ENCODE results near the gene F12. TPM values are rescaled to one million over a fixed set of nuclear protein-coding genes. Genes with fewer than 3 reads are reported as not detected.

F12 gene
- total RNA-seq, 1 donor from 2014 or later: 2.2 TPM

GRCh38 chr5:177452688-177453638 is 43.6 kb upstream of the F12 start:
- Mint-ChIP-seq H3K27ac (peak overlapping the region; percentile 18), H3K27me3 (ENCODE audit: insufficient read depth) (peaks cover 25% of the 10 kb centered on the region), H3K36me3 (ENCODE audit: low read depth) (peaks cover 4% of the 10 kb centered on the region), H3K4me3 (peak overlapping the region; percentile 10), H3K9me3 (no peaks in the 10 kb centered on the region), H3K4me1 (ENCODE audit: low read depth) (peaks cover 20% of the 10 kb centered on the region)
- DNase-seq (ENCODE audit: low spot score): no peak
- intact Hi-C loops (cut with micrococcal nuclease): no loop called here

- H3K4me3 Mint-ChIP-seq: no peak overlapping the region
- H3K27me3 Mint-ChIP-seq (ENCODE audit: insufficient read depth): peaks cover 28% of the 10 kb centered on the region
- H3K9me3 Mint-ChIP-seq: no peaks in the 10 kb centered on the region
- peaks cover 12% of the 10 kb centered on the region for H3K4me1 Mint-ChIP-seq (ENCODE audit: low read depth)
- H3K36me3 Mint-ChIP-seq (ENCODE audit: low read depth): peaks cover 1% of the 10 kb centered on the region
- intact Hi-C loops (cut with micrococcal nuclease): no loop called here
- DNase-seq (ENCODE audit: low spot score): no peak
- H3K27ac Mint-ChIP-seq: no peak overlapping the region
These were observed 41.5 kb upstream of the F12 start for GRCh38 chr5:177450667-177451424.

GRCh38 chr5:177449140-177450061 is 40.0 kb upstream of the F12 start:
- Mint-ChIP-seq H3K4me3 (no peak overlapping the region), H3K36me3 (ENCODE audit: low read depth) (peaks cover 1% of the 10 kb centered on the region), H3K9me3 (no peaks in the 10 kb centered on the region), H3K27ac (no peak overlapping the region), H3K27me3 (ENCODE audit: insufficient read depth) (peaks cover 28% of the 10 kb centered on the region), H3K4me1 (ENCODE audit: low read depth) (peaks cover 27% of the 10 kb centered on the region)
- no peak for DNase-seq (ENCODE audit: low spot score)
- intact Hi-C loops (cut with micrococcal nuclease): no loop called here

GRCh38 chr5:177448244-177448950 is 39.0 kb upstream of the F12 start:
- peaks cover 22% of the 10 kb centered on the region for H3K27me3 Mint-ChIP-seq (ENCODE audit: insufficient read depth)
- peak overlapping the region; percentile 77 for H3K27ac Mint-ChIP-seq
- DNase-seq (ENCODE audit: low spot score): no peak
- peaks cover 30% of the 10 kb centered on the region for H3K4me1 Mint-ChIP-seq (ENCODE audit: low read depth)
- no peaks in the 10 kb centered on the region for H3K9me3 Mint-ChIP-seq
- intact Hi-C loops (cut with micrococcal nuclease): no loop called here
- H3K36me3 Mint-ChIP-seq (ENCODE audit: low read depth): peaks cover 1% of the 10 kb centered on the region
- H3K4me3 Mint-ChIP-seq: peak overlapping the region; percentile 73

- Mint-ChIP-seq H3K27me3 (ENCODE audit: insufficient read depth) (peaks cover 16% of the 10 kb centered on the region), H3K4me3 (peak overlapping the region; percentile 73), H3K4me1 (ENCODE audit: low read depth) (peaks cover 30% of the 10 kb centered on the region), H3K36me3 (ENCODE audit: low read depth) (peaks cover under 1% of the 10 kb centered on the region), H3K9me3 (no peaks in the 10 kb centered on the region), H3K27ac (no peak overlapping the region)
- no peak for DNase-seq (ENCODE audit: low spot score)
- intact Hi-C loops (cut with micrococcal nuclease): loop anchor here (2.0 kb wide), 1 partner anchor 45 kb away; no protein-coding TSS in a partner anchor
These were observed 38.4 kb upstream of the F12 start for GRCh38 chr5:177447611-177448243.

GRCh38 chr5:177447066-177447610 is 37.8 kb upstream of the F12 start:
- peaks cover 14% of the 10 kb centered on the region for H3K27me3 Mint-ChIP-seq (ENCODE audit: insufficient read depth)
- H3K9me3 Mint-ChIP-seq: no peaks in the 10 kb centered on the region
- no peak overlapping the region for H3K27ac Mint-ChIP-seq
- intact Hi-C loops (cut with micrococcal nuclease): loop anchor here (2.0 kb wide), 1 partner anchor 44 kb away; no protein-coding TSS in a partner anchor
- peak; percentile 68 for DNase-seq (ENCODE audit: low spot score)
- peaks cover 3% of the 10 kb centered on the region for H3K36me3 Mint-ChIP-seq (ENCODE audit: low read depth)
- peaks cover 30% of the 10 kb centered on the region for H3K4me1 Mint-ChIP-seq (ENCODE audit: low read depth)
- no peak overlapping the region for H3K4me3 Mint-ChIP-seq

- no peaks in the 10 kb centered on the region for H3K9me3 Mint-ChIP-seq
- H3K4me1 Mint-ChIP-seq (ENCODE audit: low read depth): peaks cover 30% of the 10 kb centered on the region
- intact Hi-C loops (cut with micrococcal nuclease): loop anchor here (1.0 to 2.0 kb wide), 4 partner anchors 8 to 56 kb away; no protein-coding TSS in a partner anchor
These were observed 37.1 kb upstream of the F12 start, which contains the start of gene PRR7 for GRCh38 chr5:177446200-177447065. Gene PRR7, plus strand, starts transcription at chr5:177446814. Its CDS starts 8,254 bp downstream, at chr5:177455068.

GRCh38 chr5:177445917-177446199 is 36.5 kb upstream of the F12 start:
- DNase-seq (ENCODE audit: low spot score): no peak
- Mint-ChIP-seq H3K4me1 (ENCODE audit: low read depth) (peaks cover 30% of the 10 kb centered on the region), H3K27ac (peak overlapping the region; percentile 90), H3K36me3 (ENCODE audit: low read depth) (peaks cover 9% of the 10 kb centered on the region), H3K9me3 (no peaks in the 10 kb centered on the region), H3K4me3 (peak overlapping the region; percentile 77), H3K27me3 (ENCODE audit: insufficient read depth) (peaks cover 9% of the 10 kb centered on the region)
- intact Hi-C loops (cut with micrococcal nuclease): loop anchor here (1.0 to 2.0 kb wide), 4 partner anchors 8 to 56 kb away; no protein-coding TSS in a partner anchor

More at GRCh38 chr5:177446200-177447065, 37.1 kb upstream of the F12 start, which contains the start of gene PRR7:
- peaks cover 9% of the 10 kb centered on the region for H3K27me3 Mint-ChIP-seq (ENCODE audit: insufficient read depth)
- H3K27ac Mint-ChIP-seq: peak within 1 kb of the TSS; percentile 90
- peaks cover 7% of the 10 kb centered on the region for H3K36me3 Mint-ChIP-seq (ENCODE audit: low read depth)
- peak; percentile 62 for DNase-seq (ENCODE audit: low spot score)
- H3K4me3 Mint-ChIP-seq: peak within 1 kb of the TSS; percentile 77

- Mint-ChIP-seq H3K27me3 (ENCODE audit: insufficient read depth) (peaks cover 9% of the 10 kb centered on the region), H3K9me3 (no peaks in the 10 kb centered on the region), H3K27ac (peak overlapping the region; percentile 90), H3K4me3 (peak overlapping the region; percentile 77), H3K36me3 (ENCODE audit: low read depth) (peaks cover 12% of the 10 kb centered on the region), H3K4me1 (ENCODE audit: low read depth) (peaks cover 32% of the 10 kb centered on the region)
- DNase-seq (ENCODE audit: low spot score): no peak
- intact Hi-C loops (cut with micrococcal nuclease): no loop called here
These were observed 35.9 kb upstream of the F12 start for GRCh38 chr5:177445052-177445916.
